Measurements from ENCODE around the gene TNFRSF25. TPM values are rescaled to one million over a fixed set of nuclear protein-coding genes. Genes with fewer than 3 reads are reported as not detected.

The TNFRSF25 gene
- 0.58 TPM in 1 of 2 replicates, not detected in the other for total RNA-seq (2014; rRNA removed; shearing (Covaris generic); ENCODE audit: low replicate concordance)

GRCh38 chr1:6466023-6466422, at the start of gene TNFRSF25:
TNFRSF25 (minus strand) TSS chr1:6466173; CDS start chr1:6466107, 66 bp downstream.
- no peak within 1 kb of the TSS for H3K27ac ChIP-seq (ENCODE audit: low read length)
- H3K4me2 ChIP-seq (ENCODE audit: low read depth, low read length, poor library complexity, severe bottlenecking): no peak within 1 kb of the TSS

GRCh38 chr1:6515771-6516170, 49.8 kb upstream of the TNFRSF25 start:
- H3K9me3 ChIP-seq (ENCODE audit: low read length): no peaks in the 10 kb centered on the region
- H3K9ac ChIP-seq (ENCODE audit: low read length): no peak overlapping the region
- H4K20me1 ChIP-seq (ENCODE audit: insufficient read depth, low read depth, low read length): no peaks in the 10 kb centered on the region
- H3K4me1 ChIP-seq (ENCODE audit: low read length): no peaks in the 10 kb centered on the region
- H3K79me2 ChIP-seq (ENCODE audit: low read length): no peaks in the 10 kb centered on the region
- H3K4me2 ChIP-seq (ENCODE audit: low read depth, low read length, poor library complexity, severe bottlenecking): no peak overlapping the region
- no peaks in the 10 kb centered on the region for H3K27me3 ChIP-seq (ENCODE audit: low read length)
- no peak overlapping the region for H2AFZ ChIP-seq (ENCODE audit: low read length)
- no peak for DNase-seq
- H3K4me3 ChIP-seq (ENCODE audit: low read length): no peak overlapping the region
- no peak overlapping the region for H3K27ac ChIP-seq (ENCODE audit: low read length)
- no peaks in the 10 kb centered on the region for H3K9me2 ChIP-seq (replicated peaks; ENCODE audit: insufficient read depth, low read length)
- no peaks in the 10 kb centered on the region for H3K36me3 ChIP-seq (ENCODE audit: insufficient read depth, low read length)

More at GRCh38 chr1:6466023-6466422, at the start of gene TNFRSF25:
- Histone ChIP-seq H4K20me1 (ENCODE audit: insufficient read depth, low read depth, low read length) (no peaks in the 10 kb centered on the region), H3K4me3 (ENCODE audit: low read length) (no peak within 1 kb of the TSS), H3K79me2 (ENCODE audit: low read length) (no peaks in the 10 kb centered on the region), H3K9me2 (replicated peaks; ENCODE audit: insufficient read depth, low read length) (no peaks in the 10 kb centered on the region), H2AFZ (ENCODE audit: low read length) (no peak within 1 kb of the TSS), H3K4me1 (ENCODE audit: low read length) (no peaks in the 10 kb centered on the region), H3K9me3 (ENCODE audit: low read length) (no peaks in the 10 kb centered on the region), H3K9ac (ENCODE audit: low read length) (no peak within 1 kb of the TSS), H3K27me3 (ENCODE audit: low read length) (no peaks in the 10 kb centered on the region), H3K36me3 (ENCODE audit: insufficient read depth, low read length) (no peaks in the 10 kb centered on the region)
- no peak for DNase-seq

GRCh38 chr1:6513320-6513801, 47.4 kb upstream of the TNFRSF25 start:
- no peak for DNase-seq
- Histone ChIP-seq H3K4me3 (ENCODE audit: low read length) (no peak overlapping the region), H3K4me1 (ENCODE audit: low read length) (no peaks in the 10 kb centered on the region), H2AFZ (ENCODE audit: low read length) (no peak overlapping the region), H3K36me3 (ENCODE audit: insufficient read depth, low read length) (no peaks in the 10 kb centered on the region), H3K27ac (ENCODE audit: low read length) (no peak overlapping the region), H3K9me3 (ENCODE audit: low read length) (no peaks in the 10 kb centered on the region), H3K79me2 (ENCODE audit: low read length) (no peaks in the 10 kb centered on the region), H3K9me2 (replicated peaks; ENCODE audit: insufficient read depth, low read length) (no peaks in the 10 kb centered on the region), H3K27me3 (ENCODE audit: low read length) (no peaks in the 10 kb centered on the region), H3K9ac (ENCODE audit: low read length) (no peak overlapping the region), H4K20me1 (ENCODE audit: insufficient read depth, low read depth, low read length) (no peaks in the 10 kb centered on the region), H3K4me2 (ENCODE audit: low read depth, low read length, poor library complexity, severe bottlenecking) (no peak overlapping the region)

- no peaks in the 10 kb centered on the region for H3K79me2 ChIP-seq (ENCODE audit: low read length)
- no peak overlapping the region for H3K9ac ChIP-seq (ENCODE audit: low read length)
- no peaks in the 10 kb centered on the region for H3K36me3 ChIP-seq (ENCODE audit: insufficient read depth, low read length)
- DNase-seq: no peak
- no peak overlapping the region for H3K27ac ChIP-seq (ENCODE audit: low read length)
- H3K9me3 ChIP-seq (ENCODE audit: low read length): no peaks in the 10 kb centered on the region
- no peaks in the 10 kb centered on the region for H3K4me1 ChIP-seq (ENCODE audit: low read length)
- no peaks in the 10 kb centered on the region for H4K20me1 ChIP-seq (ENCODE audit: insufficient read depth, low read depth, low read length)
- H3K27me3 ChIP-seq (ENCODE audit: low read length): no peaks in the 10 kb centered on the region
- no peak overlapping the region for H3K4me2 ChIP-seq (ENCODE audit: low read depth, low read length, poor library complexity, severe bottlenecking)
- no peak overlapping the region for H3K4me3 ChIP-seq (ENCODE audit: low read length)
- no peaks in the 10 kb centered on the region for H3K9me2 ChIP-seq (replicated peaks; ENCODE audit: insufficient read depth, low read length)
- no peak overlapping the region for H2AFZ ChIP-seq (ENCODE audit: low read length)
Observed at GRCh38 chr1:6512908-6513280, 46.9 kb upstream of the TNFRSF25 start.

- Histone ChIP-seq H3K4me3 (ENCODE audit: low read length) (no peak overlapping the region), H3K9ac (ENCODE audit: low read length) (no peak overlapping the region), H2AFZ (ENCODE audit: low read length) (no peak overlapping the region), H3K27me3 (ENCODE audit: low read length) (no peaks in the 10 kb centered on the region), H3K9me3 (ENCODE audit: low read length) (no peaks in the 10 kb centered on the region), H3K4me2 (ENCODE audit: low read depth, low read length, poor library complexity, severe bottlenecking) (no peak overlapping the region), H4K20me1 (ENCODE audit: insufficient read depth, low read depth, low read length) (no peaks in the 10 kb centered on the region), H3K79me2 (ENCODE audit: low read length) (no peaks in the 10 kb centered on the region), H3K9me2 (replicated peaks; ENCODE audit: insufficient read depth, low read length) (no peaks in the 10 kb centered on the region), H3K4me1 (ENCODE audit: low read length) (no peaks in the 10 kb centered on the region), H3K36me3 (ENCODE audit: insufficient read depth, low read length) (no peaks in the 10 kb centered on the region), H3K27ac (ENCODE audit: low read length) (no peak overlapping the region)
- no peak for DNase-seq
Observed at GRCh38 chr1:6512245-6512907, 46.4 kb upstream of the TNFRSF25 start.

GRCh38 chr1:6511561-6512244, 45.7 kb upstream of the TNFRSF25 start:
- Histone ChIP-seq H3K9me2 (replicated peaks; ENCODE audit: insufficient read depth, low read length) (no peaks in the 10 kb centered on the region), H3K36me3 (ENCODE audit: insufficient read depth, low read length) (no peaks in the 10 kb centered on the region), H4K20me1 (ENCODE audit: insufficient read depth, low read depth, low read length) (no peaks in the 10 kb centered on the region), H3K4me2 (ENCODE audit: low read depth, low read length, poor library complexity, severe bottlenecking) (no peak overlapping the region), H3K9ac (ENCODE audit: low read length) (no peak overlapping the region), H3K9me3 (ENCODE audit: low read length) (no peaks in the 10 kb centered on the region), H3K79me2 (ENCODE audit: low read length) (no peaks in the 10 kb centered on the region), H3K27me3 (ENCODE audit: low read length) (no peaks in the 10 kb centered on the region), H3K4me3 (ENCODE audit: low read length) (no peak overlapping the region), H3K4me1 (ENCODE audit: low read length) (no peaks in the 10 kb centered on the region), H2AFZ (ENCODE audit: low read length) (no peak overlapping the region), H3K27ac (ENCODE audit: low read length) (no peak overlapping the region)
- DNase-seq: no peak

GRCh38 chr1:6511056-6511455, 45.1 kb upstream of the TNFRSF25 start:
- H3K27ac ChIP-seq (ENCODE audit: low read length): no peak overlapping the region
- H3K4me1 ChIP-seq (ENCODE audit: low read length): no peaks in the 10 kb centered on the region
- H4K20me1 ChIP-seq (ENCODE audit: insufficient read depth, low read depth, low read length): no peaks in the 10 kb centered on the region
- no peaks in the 10 kb centered on the region for H3K9me3 ChIP-seq (ENCODE audit: low read length)
- H3K79me2 ChIP-seq (ENCODE audit: low read length): no peaks in the 10 kb centered on the region
- H3K9ac ChIP-seq (ENCODE audit: low read length): no peak overlapping the region
- no peaks in the 10 kb centered on the region for H3K9me2 ChIP-seq (replicated peaks; ENCODE audit: insufficient read depth, low read length)
- no peak overlapping the region for H3K4me2 ChIP-seq (ENCODE audit: low read depth, low read length, poor library complexity, severe bottlenecking)
- no peaks in the 10 kb centered on the region for H3K27me3 ChIP-seq (ENCODE audit: low read length)
- DNase-seq: no peak
- no peaks in the 10 kb centered on the region for H3K36me3 ChIP-seq (ENCODE audit: insufficient read depth, low read length)
- no peak overlapping the region for H2AFZ ChIP-seq (ENCODE audit: low read length)
- H3K4me3 ChIP-seq (ENCODE audit: low read length): no peak overlapping the region

- Histone ChIP-seq H4K20me1 (ENCODE audit: insufficient read depth, low read depth, low read length) (no peaks in the 10 kb centered on the region), H3K9ac (ENCODE audit: low read length) (no peak overlapping the region), H3K36me3 (ENCODE audit: insufficient read depth, low read length) (no peaks in the 10 kb centered on the region), H3K4me2 (ENCODE audit: low read depth, low read length, poor library complexity, severe bottlenecking) (no peak overlapping the region), H3K4me1 (ENCODE audit: low read length) (no peaks in the 10 kb centered on the region), H3K79me2 (ENCODE audit: low read length) (no peaks in the 10 kb centered on the region), H3K27me3 (ENCODE audit: low read length) (no peaks in the 10 kb centered on the region), H3K4me3 (ENCODE audit: low read length) (no peak overlapping the region), H3K27ac (ENCODE audit: low read length) (no peak overlapping the region), H3K9me3 (ENCODE audit: low read length) (no peaks in the 10 kb centered on the region), H2AFZ (ENCODE audit: low read length) (no peak overlapping the region), H3K9me2 (replicated peaks; ENCODE audit: insufficient read depth, low read length) (no peaks in the 10 kb centered on the region)
- DNase-seq: no peak
Observed at GRCh38 chr1:6510493-6510892, 44.5 kb upstream of the TNFRSF25 start.

Measured in Karpas-422 (cell line).